HEK293 (cell line): Measurements from ENCODE around the gene SPDYE16.
A peak's percentile ranks its signal among the peaks of the same experiment; 100 is the strongest.
"Not testable (repeated sequence)": the region's sequence is repeated elsewhere in the genome, so short reads cannot be mapped to it uniquely, and the experiment has no call there.

Source experiments
- CTCF ChIA-PET: fragments of 350-600 bp; formaldehyde crosslinking; extraction: SDS; loops from one replicate; lab custom pipeline; 2021; ENCODE audit warnings: antibody characterized with exemption; lab: Yijun Ruan, JAX
- POLR2A ChIA-PET: fragments of 300-600 bp; formaldehyde crosslinking; extraction: SDS; loops from one replicate; lab custom pipeline; 2020; ENCODE audit warnings: antibody characterized with exemption, inconsistent platforms; lab: Yijun Ruan, JAX
- H3K27ac ChIP-seq: fragments of 200-500 bp; sonication (Bioruptor generic); 2 replicates; pipeline ENCODE4 v1.5.1; 2014; ENCODE audit warnings: low read depth, low read length, control low read depth, inconsistent platforms; ENCODE audit errors: extremely low read depth
- H3K36me3 ChIP-seq, 2 experiments: fragments of 200-500 bp in 1 of 2; sonication (Bioruptor generic) in 1 of 2; 1 replicate in 1 of 2; 2 replicates in 1 of 2; pipeline ENCODE4 v1.5.1; 2014 to 2017; ENCODE audit warnings: inconsistent platforms in 2 of 2, low read length in 2 of 2; ENCODE audit not compliant: control insufficient read depth in 2 of 2, insufficient read depth in 1 of 2
- H3K4me1 ChIP-seq: fragments of 200-500 bp; sonication (Bioruptor generic); 2 replicates; pipeline ENCODE4 v1.5.1; 2014; ENCODE audit warnings: mild to moderate bottlenecking, low read length, inconsistent platforms; ENCODE audit not compliant: control insufficient read depth, insufficient read depth
- H3K4me3 ChIP-seq: 2 replicates; pipeline ENCODE4 v1.5.1; 2011; ENCODE audit warnings: low read depth, mild to moderate bottlenecking, control low read depth, low read length, moderate library complexity
- H3K9me3 ChIP-seq: fragments of 200-500 bp; sonication (Bioruptor generic); 2 replicates; pipeline ENCODE4 v1.5.1; 2014; ENCODE audit warnings: low read depth, low read length, inconsistent platforms; ENCODE audit not compliant: control insufficient read depth, insufficient read depth
- ZFHX2 ChIP-seq: fragments of 450-650 bp; formaldehyde crosslinking; conservative IDR thresholded peaks from 2 replicates; pipeline ENCODE4 v1.5.1; 2016; ENCODE audit warnings: missing biosample characterization, missing genetic modification characterization

The SPDYE16 gene

DNA sequence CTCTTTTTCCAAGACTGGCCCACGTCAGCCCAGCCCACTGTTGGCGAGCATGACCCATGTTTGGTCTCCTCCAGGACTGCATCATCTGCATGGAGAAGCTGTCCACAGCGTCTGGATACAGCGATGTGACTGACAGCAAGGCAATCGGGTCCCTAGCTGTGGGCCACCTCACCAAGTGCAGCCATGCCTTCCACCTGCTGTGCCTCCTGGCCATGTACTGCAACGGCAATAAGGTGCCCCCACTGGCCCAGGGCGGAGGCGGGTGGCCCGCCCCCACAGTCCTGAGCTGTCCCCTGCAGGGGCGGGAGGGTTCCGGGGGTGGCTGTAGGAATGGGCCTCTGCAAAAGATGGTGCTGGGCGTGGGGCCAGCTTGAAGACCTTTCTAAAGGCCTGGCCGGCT is 40.9 kb downstream of the SPDYE16 start:
- H3K4me3 ChIP-seq, H3K9me3 ChIP-seq, H3K36me3 ChIP-seq, CTCF ChIA-PET, H3K4me1 ChIP-seq, POLR2A ChIA-PET, H3K27ac ChIP-seq: not testable (repeated sequence)
- 0 out of 2 replicates have a peak, but pooled peaks have one; percentile 17 for TF ChIP-seq ZFHX2

DNA sequence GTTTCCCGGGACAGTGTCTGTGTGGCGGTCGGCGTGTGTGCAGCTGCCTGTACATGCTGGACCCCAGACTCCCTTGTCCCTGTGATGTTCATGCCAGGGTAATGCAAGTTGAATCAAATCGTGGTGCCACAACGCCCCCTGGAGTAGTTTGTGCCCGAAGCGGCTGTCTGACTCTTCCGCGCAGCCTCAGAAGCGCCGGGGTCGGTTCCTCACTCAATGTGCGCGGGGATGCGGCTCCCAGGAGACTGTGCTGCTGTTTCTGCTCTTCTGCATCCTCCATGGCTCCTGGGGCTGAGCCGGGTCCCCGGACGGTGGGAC is 43.2 kb downstream of the SPDYE16 start:
- H3K27ac ChIP-seq, H3K4me3 ChIP-seq, CTCF ChIA-PET, POLR2A ChIA-PET, H3K9me3 ChIP-seq, H3K4me1 ChIP-seq, H3K36me3 ChIP-seq: not testable (repeated sequence)

DNA sequence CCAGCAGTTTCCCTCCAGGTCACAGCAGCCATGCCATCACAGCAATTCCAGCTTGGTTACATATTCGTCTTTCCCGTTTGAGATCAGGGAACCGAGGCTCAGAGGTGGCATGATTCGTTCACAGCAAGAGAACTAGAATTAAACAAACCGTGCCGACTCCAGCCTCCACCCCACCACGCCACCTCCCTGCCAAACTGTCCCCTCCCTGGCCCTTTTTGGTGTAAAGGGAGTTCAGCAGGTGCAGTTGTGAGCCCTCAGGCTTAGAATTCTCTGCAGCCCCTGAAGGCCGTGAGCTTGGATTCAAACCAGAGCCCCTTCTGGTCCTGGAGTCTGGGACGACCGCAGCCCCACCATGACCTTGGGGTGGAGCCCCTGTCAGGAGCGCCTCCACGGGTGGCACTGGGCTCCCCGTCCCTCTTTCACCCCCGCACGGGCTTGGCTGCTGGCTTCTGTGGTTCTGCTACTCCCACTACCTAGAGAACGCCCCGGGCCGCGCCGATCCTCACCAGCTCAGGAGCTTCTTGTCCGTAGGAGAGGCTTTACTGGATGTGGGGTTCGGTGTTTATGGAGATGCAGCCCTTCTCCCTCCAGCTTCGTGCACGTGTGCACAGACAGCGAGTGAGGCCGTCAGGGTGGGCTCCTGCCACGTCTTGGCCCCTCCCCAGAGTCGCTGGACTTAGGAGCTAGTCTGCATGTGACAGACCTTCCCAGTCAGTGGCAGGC is 43.7 kb downstream of the SPDYE16 start:
- POLR2A ChIA-PET, H3K9me3 ChIP-seq, H3K36me3 ChIP-seq, CTCF ChIA-PET, H3K27ac ChIP-seq, H3K4me3 ChIP-seq, H3K4me1 ChIP-seq: not testable (repeated sequence)

DNA sequence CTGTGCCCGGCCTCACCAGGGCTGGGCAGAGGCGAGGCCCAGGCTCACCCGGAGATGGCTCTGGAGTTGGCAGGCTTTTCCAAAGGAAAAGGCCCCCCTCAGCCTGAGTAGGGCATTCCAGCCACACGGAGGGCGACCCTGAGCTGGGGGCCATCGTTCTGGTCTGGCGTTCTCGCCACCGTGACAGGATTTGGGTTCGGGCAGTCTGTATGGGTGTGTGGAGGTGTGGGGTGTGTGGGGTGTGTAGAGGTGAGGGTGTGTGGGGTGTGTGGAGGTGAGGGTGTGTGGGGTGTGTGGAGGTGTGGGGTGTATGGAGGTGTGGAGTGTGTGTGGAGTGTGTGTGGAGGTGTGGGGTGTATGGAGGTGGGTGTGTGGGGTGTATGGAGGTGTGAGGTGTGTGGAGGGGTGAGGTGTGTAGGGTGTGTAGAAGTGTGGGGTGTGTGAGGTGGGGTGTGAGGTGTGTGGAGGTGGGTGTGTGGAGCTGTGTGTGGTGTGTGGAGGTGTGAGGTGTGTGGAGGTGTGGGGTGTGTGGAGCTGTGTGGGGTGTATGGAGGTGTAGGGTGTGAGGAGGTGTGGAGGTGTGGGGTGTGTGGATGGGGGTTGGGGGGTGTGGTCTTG is 44.4 kb downstream of the SPDYE16 start:
- H3K36me3 ChIP-seq, H3K27ac ChIP-seq, POLR2A ChIA-PET, CTCF ChIA-PET, H3K4me1 ChIP-seq, H3K9me3 ChIP-seq, H3K4me3 ChIP-seq: not testable (repeated sequence)

DNA sequence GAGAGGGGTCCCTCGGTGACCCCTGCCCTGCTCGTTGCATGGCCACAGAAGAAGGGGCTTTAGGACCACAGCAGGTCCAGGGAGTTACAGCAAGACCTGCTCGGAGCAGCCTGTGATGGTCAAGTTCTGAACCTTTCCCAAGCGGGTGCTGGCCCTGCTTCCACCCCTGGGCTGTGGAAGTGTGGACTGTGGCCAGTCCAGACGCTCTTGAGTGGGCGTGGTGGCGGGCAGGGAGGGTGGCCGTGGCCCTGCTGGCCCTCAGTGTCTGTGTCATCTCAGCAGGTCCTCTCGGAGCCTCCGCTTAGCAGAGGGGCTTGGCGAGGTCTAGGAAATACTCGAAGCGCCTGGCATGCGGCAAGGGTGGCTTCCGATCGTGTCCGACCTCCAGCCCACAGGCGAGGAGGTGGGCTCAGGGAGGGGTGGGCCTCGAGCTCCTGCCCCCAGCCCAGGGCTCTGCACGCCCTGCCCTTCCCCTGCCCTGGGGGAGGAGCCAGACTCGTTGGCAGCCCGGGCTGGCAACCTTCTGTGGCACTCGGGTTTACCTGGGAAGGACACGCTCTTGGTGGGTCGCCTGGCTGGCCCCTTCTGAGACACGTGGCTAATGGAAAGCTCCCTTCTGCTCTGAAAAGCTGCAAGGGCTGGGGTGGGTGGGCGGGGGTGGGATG is 45.0 kb downstream of the SPDYE16 start:
- H3K27ac ChIP-seq, H3K4me3 ChIP-seq, POLR2A ChIA-PET, H3K4me1 ChIP-seq, H3K36me3 ChIP-seq, CTCF ChIA-PET, H3K9me3 ChIP-seq: not testable (repeated sequence)

DNA sequence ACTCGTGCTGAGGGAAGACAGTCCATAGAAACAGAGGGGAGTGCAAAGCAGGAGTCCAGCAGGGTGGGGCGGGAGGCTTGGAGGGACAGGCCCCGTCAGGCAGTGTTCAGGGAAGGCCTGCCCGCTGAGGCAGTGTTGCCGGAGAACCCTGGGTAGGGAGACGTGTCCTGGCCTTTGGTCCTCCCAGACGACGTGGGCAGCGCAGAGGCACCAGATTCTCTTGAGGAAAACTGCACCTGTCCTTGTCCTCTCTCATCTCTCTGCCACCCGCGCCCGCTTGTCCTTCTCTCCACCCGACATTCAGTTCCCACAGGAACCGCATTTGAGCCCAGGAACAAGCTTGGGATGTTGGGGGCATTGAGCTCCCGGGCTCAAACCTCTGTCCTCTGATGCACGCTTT is 47.4 kb downstream of the SPDYE16 start:
- POLR2A ChIA-PET, H3K36me3 ChIP-seq, H3K4me3 ChIP-seq, H3K4me1 ChIP-seq, H3K27ac ChIP-seq, CTCF ChIA-PET, H3K9me3 ChIP-seq: not testable (repeated sequence)

DNA sequence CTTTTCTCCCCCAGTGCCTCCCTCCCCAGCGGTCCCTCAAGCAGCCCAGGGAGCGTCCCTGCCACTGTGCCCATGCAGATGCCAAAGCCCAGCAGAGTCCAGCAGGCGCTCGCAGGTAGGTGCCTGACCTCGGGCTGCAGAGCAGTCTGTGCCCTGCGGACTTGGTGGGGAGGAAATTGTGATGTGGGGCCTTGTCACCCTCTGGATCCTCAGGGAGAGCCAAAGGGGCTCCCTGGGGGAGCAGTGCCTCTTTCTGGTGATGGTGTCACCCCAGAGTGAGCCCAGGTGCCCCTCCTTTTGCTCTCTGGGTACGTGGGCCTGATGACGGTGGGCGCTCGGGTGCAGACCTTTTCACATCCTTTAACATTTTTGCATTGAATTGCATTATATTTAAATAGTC is 51.0 kb downstream of the SPDYE16 start:
- CTCF ChIA-PET, H3K4me1 ChIP-seq, H3K27ac ChIP-seq, H3K4me3 ChIP-seq, H3K36me3 ChIP-seq, POLR2A ChIA-PET, H3K9me3 ChIP-seq: not testable (repeated sequence)

DNA sequence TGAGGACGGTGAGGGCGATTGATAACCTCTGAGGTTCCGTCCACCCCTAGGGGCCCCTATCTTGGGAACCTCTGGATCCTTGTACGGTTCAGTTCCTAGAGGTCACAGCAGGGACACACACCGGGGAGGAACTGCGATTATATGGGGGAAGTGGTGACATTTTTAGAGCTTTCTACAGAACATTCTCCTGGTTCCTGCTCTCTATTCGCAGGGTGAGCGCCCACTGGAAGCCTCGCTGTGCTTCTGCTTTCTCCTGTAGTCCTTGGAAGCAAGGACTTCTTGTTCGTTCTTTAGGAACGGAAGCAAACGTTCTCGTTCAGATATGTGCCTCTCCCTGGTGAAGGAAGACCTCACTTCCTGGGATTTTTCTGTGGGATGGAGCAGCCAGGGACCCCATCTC is 55.1 kb downstream of the SPDYE16 start:
- CTCF ChIA-PET, H3K4me1 ChIP-seq, H3K27ac ChIP-seq, POLR2A ChIA-PET, H3K4me3 ChIP-seq, H3K36me3 ChIP-seq, H3K9me3 ChIP-seq: not testable (repeated sequence)

DNA sequence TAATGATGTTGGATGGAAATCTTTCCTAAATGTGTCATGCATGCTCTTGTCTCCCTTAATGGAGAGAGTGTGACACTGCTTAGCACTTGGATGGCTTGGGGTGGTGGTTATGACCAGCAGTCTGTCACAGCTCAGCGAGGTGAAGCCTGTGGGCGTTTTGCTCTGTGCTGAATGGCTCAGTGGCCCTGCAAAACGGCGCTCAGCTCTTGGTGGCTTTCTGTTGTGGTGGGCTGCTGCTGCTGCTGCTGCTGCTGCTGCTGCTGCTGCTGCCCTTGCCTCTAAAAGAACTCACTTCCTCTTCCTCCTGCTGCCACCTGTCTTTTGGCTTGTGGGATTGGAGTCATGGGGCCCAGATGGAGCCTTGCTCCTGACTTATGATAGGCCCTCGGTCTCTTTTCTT is 56.5 kb downstream of the SPDYE16 start:
- H3K4me1 ChIP-seq, H3K27ac ChIP-seq, H3K4me3 ChIP-seq, H3K36me3 ChIP-seq, POLR2A ChIA-PET, H3K9me3 ChIP-seq: not testable (repeated sequence)
- CTCF ChIA-PET, result interaction anchor here (0.6 kb wide), 1 partner anchor 173 kb away, joined by 3 read pairs; no protein-coding TSS in a partner anchor

DNA sequence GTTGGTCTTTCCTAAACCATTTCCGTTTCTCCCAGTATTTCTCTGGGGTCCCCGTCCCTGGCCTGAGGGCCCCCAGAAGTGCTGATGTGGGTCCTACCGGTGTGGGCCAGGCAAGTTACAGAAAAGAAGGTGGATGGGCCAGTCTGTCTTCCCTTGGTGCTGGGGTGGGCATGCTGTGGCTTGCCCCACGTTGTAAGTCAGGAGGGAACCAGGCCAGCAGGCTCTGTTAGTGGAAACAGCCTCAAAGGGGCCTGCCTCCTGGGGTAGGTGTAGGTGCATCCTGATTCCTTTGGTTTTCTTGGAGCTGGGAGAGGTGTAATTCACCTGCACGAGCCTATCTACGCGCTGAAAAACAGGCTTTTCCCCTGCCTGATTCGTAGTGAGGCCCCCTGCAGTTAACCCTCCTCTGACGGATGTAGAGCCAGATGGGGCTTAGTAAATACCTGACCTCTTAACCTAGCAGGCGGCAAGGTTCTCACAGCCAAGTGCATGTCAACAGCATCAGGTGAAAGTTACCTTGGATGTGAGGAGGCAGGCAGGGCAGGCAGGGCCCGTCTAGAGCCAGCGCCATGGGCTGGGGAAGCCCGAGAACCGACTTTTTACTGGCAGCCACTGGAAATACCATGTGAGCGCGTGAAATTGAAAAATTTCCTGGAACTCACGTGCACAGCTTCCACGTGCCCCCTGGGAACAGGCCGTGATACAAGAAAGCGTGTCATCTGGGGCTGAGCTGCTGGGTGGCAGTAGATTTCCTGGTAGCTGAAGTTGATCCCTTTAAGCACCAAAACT is 57.1 kb downstream of the SPDYE16 start:
- POLR2A ChIA-PET, H3K4me1 ChIP-seq, H3K4me3 ChIP-seq, H3K27ac ChIP-seq, H3K9me3 ChIP-seq, H3K36me3 ChIP-seq: not testable (repeated sequence)
- CTCF ChIA-PET, result interaction anchor here (0.6 kb wide), 1 partner anchor 173 kb away, joined by 3 read pairs; no protein-coding TSS in a partner anchor
